SK-N-SH treated with all-trans-retinoic acid at 6 μM for 48 hours (cell line): ENCODE measurements around the gene DIP2B.

ENCODE experiments used
- ATAC-seq: fragments of 200-7000 bp; cut with Tn5 transposase; 3 replicates; pipeline ENCODE4 v1.9.1; 2020; ENCODE audit warnings: mild to moderate bottlenecking, moderate library complexity
- ARNTL ChIP-seq: fragments of 450-650 bp; formaldehyde crosslinking; IDR thresholded peaks from 2 replicates; pipeline ENCODE4 v1.5.0; 2020; ENCODE audit warnings: low read depth, mild to moderate bottlenecking, moderate library complexity, borderline replicate concordance
- BACH2 ChIP-seq: fragments of 250-450 bp; sonication (Bioruptor Pico); IDR thresholded peaks from 2 replicates; pipeline ENCODE4 v1.9.0; 2021; ENCODE audit warnings: mild to moderate bottlenecking, borderline replicate concordance
- CREB5 ChIP-seq: fragments of 250-450 bp; sonication (Bioruptor Pico); IDR thresholded peaks from 2 replicates; pipeline ENCODE4 v1.5.1; 2020; ENCODE audit warnings: low read depth, mild to moderate bottlenecking, moderate library complexity
- CSDC2 ChIP-seq: fragments of 250-450 bp; sonication (Bioruptor Pico); IDR thresholded peaks from 2 replicates; pipeline ENCODE4 v1.5.0; 2020; ENCODE audit warnings: mild to moderate bottlenecking, moderate library complexity
- GLIS3 ChIP-seq: fragments of 250-450 bp; sonication (Bioruptor Pico); IDR thresholded peaks from 2 replicates; pipeline ENCODE4 v1.5.0; 2020; ENCODE audit warnings: mild to moderate bottlenecking, moderate library complexity
- ISL1 ChIP-seq: fragments of 250-450 bp; sonication (Bioruptor Pico); IDR thresholded peaks from 2 replicates; pipeline ENCODE4 v2.1.2; 2022; ENCODE audit warnings: mild to moderate bottlenecking, moderate library complexity
- OSR1 ChIP-seq: fragments of 250-450 bp; sonication (Bioruptor Pico); IDR thresholded peaks from 2 replicates; pipeline ENCODE4 v1.8.0; 2022; ENCODE audit warnings: moderate library complexity, mild to moderate bottlenecking, inconsistent platforms
- PATZ1 ChIP-seq: fragments of 250-450 bp; sonication (Bioruptor Pico); IDR thresholded peaks from 2 replicates; pipeline ENCODE4 v1.8.0; 2020; ENCODE audit warnings: mild to moderate bottlenecking, moderate library complexity, borderline replicate concordance
- PPARA ChIP-seq: fragments of 250-450 bp; sonication (Bioruptor Pico); IDR thresholded peaks from 2 replicates; pipeline ENCODE4 v1.5.0; 2020; ENCODE audit warnings: mild to moderate bottlenecking, borderline replicate concordance
- RARB ChIP-seq: fragments of 250-450 bp; sonication (Bioruptor Pico); IDR thresholded peaks from 2 replicates; pipeline ENCODE4 v1.8.0; 2021; ENCODE audit warnings: mild to moderate bottlenecking, moderate library complexity
- SNAI2 ChIP-seq: fragments of 250-450 bp; sonication (Bioruptor Pico); IDR thresholded peaks from 2 replicates; pipeline ENCODE4 v1.5.0; 2020; ENCODE audit warnings: mild to moderate bottlenecking, moderate library complexity
- TCF4 ChIP-seq: fragments of 250-450 bp; sonication (Bioruptor Pico); IDR thresholded peaks from 2 replicates; pipeline ENCODE4 v1.8.0; 2021; ENCODE audit warnings: mild to moderate bottlenecking, moderate library complexity, borderline replicate concordance
- TOX ChIP-seq: fragments of 250-450 bp; sonication (Bioruptor Pico); IDR thresholded peaks from 2 replicates; pipeline ENCODE4 v1.8.0; 2021; ENCODE audit warnings: mild to moderate bottlenecking, moderate library complexity, borderline replicate concordance
- TSHZ2 ChIP-seq: fragments of 250-450 bp; sonication (Bioruptor Pico); IDR thresholded peaks from 2 replicates; pipeline ENCODE4 v1.5.0; 2020; ENCODE audit warnings: mild to moderate bottlenecking, moderate library complexity
- ZC3H10 ChIP-seq: fragments of 250-450 bp; sonication (Bioruptor Pico); IDR thresholded peaks from 2 replicates; pipeline ENCODE4 v1.5.1; 2021; ENCODE audit warnings: mild to moderate bottlenecking, moderate library complexity
- ZFP3 ChIP-seq: fragments of 250-450 bp; sonication (Bioruptor Pico); IDR thresholded peaks from 2 replicates; pipeline ENCODE4 v1.5.0; 2020; ENCODE audit warnings: mild to moderate bottlenecking, moderate library complexity
- ZNF565 ChIP-seq: fragments of 450-650 bp; formaldehyde crosslinking; conservative IDR thresholded peaks from 2 replicates; pipeline ENCODE4 v1.5.0; 2020; ENCODE audit warnings: low read depth, mild to moderate bottlenecking, moderate library complexity
- ZNF70 ChIP-seq: fragments of 450-650 bp; formaldehyde crosslinking; IDR thresholded peaks from 2 replicates; pipeline ENCODE4 v1.5.0; 2020; ENCODE audit warnings: mild to moderate bottlenecking, moderate library complexity
- ZNF8 ChIP-seq: fragments of 450-650 bp; formaldehyde crosslinking; IDR thresholded peaks from 2 replicates; pipeline ENCODE4 v1.5.0; 2020; ENCODE audit warnings: mild to moderate bottlenecking, moderate library complexity

DIP2B gene

GRCh38 chr12:50572760-50573159 lies 68.0 kb downstream of the DIP2B start:
- TF ChIP-seq TCF4 (CRISPR knock-in tag) (0 out of 2 replicates have a peak, but pooled peaks have one; percentile 6), TSHZ2 (CRISPR knock-in tag) (no peak)
- peak; percentile 60 for ATAC-seq

- no peak for ATAC-seq
- TF ChIP-seq PPARA (CRISPR knock-in tag) = no peak
- no peak; the same call in none of the 2 replicates for TF ChIP-seq ISL1 (CRISPR knock-in tag)
- TF ChIP-seq ARNTL = no peak
- no peak for TF ChIP-seq TCF4 (CRISPR knock-in tag)
- no peak for TF ChIP-seq ZNF70
- no peak for TF ChIP-seq ZC3H10
- no peak for TF ChIP-seq TSHZ2 (CRISPR knock-in tag)
- TF ChIP-seq SNAI2 = no peak
These were observed 68.5 kb downstream of the DIP2B start for GRCh38 chr12:50573271-50573670.

- no peak for ATAC-seq
- no peak for TF ChIP-seq ZNF565 (CRISPR knock-in tag)
- TF ChIP-seq CSDC2 (CRISPR knock-in tag) = no peak
- no peak for TF ChIP-seq RARB
- no peak for TF ChIP-seq TOX
- no peak for TF ChIP-seq SNAI2
- TF ChIP-seq ZFP3 (CRISPR knock-in tag) = no peak
- no peak for TF ChIP-seq BACH2 (CRISPR knock-in tag)
- TF ChIP-seq CREB5 (CRISPR knock-in tag) = no peak
- no peak for TF ChIP-seq ARNTL
- no peak for TF ChIP-seq ISL1 (CRISPR knock-in tag)
- no peak for TF ChIP-seq TCF4 (CRISPR knock-in tag)
- no peak for TF ChIP-seq PATZ1 (CRISPR knock-in tag)
- TF ChIP-seq ZC3H10 = no peak
- no peak for TF ChIP-seq OSR1 (CRISPR knock-in tag)
- TF ChIP-seq ZNF8 (CRISPR knock-in tag) = no peak
- no peak for TF ChIP-seq GLIS3
- no peak for TF ChIP-seq PPARA (CRISPR knock-in tag)
These were observed 70.0 kb downstream of the DIP2B start for GRCh38 chr12:50574601-50575348.

- peak; percentile 33; the same call in 2 of the 3 replicates for ATAC-seq
- no peak for TF ChIP-seq OSR1 (CRISPR knock-in tag)
These were observed 75.0 kb downstream of the DIP2B start for GRCh38 chr12:50579757-50580267.
